Small intestine (tissue), 7 donors: ENCODE measurements around the gene PNMA6E. TPM values are rescaled to one million over a fixed set of nuclear protein-coding genes. Genes with fewer than 3 reads are reported as not detected.

ENCODE experiments used
- DNase-seq, 2 donors: peaks; one replicate each; pipeline versions ENCODE4 v3.0.0 to v3.0.0-alpha.2; 2013
- FAIRE-seq: peaks from 2 replicates; lab custom pipeline; 2012; peaks lifted over from hg19 to GRCh38; lab: Jason Lieb, UNC
- H3K27ac ChIP-seq, 3 donors: one replicate each; pipeline ENCODE4 v1.5.1; 2013; ENCODE audit warnings: low read length in 2 of 3, mild to moderate bottlenecking in 2 of 3, control low read depth in 1 of 3, inconsistent platforms in 1 of 3, low read depth in 1 of 3, moderate library complexity in 1 of 3
- H3K27me3 ChIP-seq, 3 donors: one replicate each; pipeline ENCODE4 v1.6.1; 2013; ENCODE audit warnings: low read length in 3 of 3, inconsistent platforms in 1 of 3; ENCODE audit not compliant: control insufficient read depth in 3 of 3, insufficient read depth in 3 of 3
- H3K36me3 ChIP-seq, 3 donors: one replicate each; pipeline ENCODE4 v1.6.1; 2013; ENCODE audit warnings: low read length in 3 of 3, inconsistent platforms in 1 of 3, low read depth in 1 of 3, mild to moderate bottlenecking in 1 of 3, moderate library complexity in 1 of 3; ENCODE audit not compliant: control insufficient read depth in 3 of 3, insufficient read depth in 2 of 3
- H3K4me1 ChIP-seq, 3 donors: one replicate each; pipeline ENCODE4 v1.6.1; 2013; ENCODE audit warnings: low read length in 2 of 3, inconsistent platforms in 1 of 3, low read depth in 1 of 3, mild to moderate bottlenecking in 1 of 3, moderate library complexity in 1 of 3; ENCODE audit not compliant: control insufficient read depth in 3 of 3, insufficient read depth in 2 of 3
- H3K4me3 ChIP-seq, 3 donors: one replicate each; pipeline ENCODE4 v1.5.1; 2013; ENCODE audit warnings: low read length in 3 of 3, control low read depth in 1 of 3, inconsistent platforms in 1 of 3, low read depth in 1 of 3, mild to moderate bottlenecking in 1 of 3, moderate library complexity in 1 of 3
- H3K9me3 ChIP-seq, 2 donors: one replicate each; pipeline ENCODE4 v1.6.1; 2013; ENCODE audit warnings: low read depth in 1 of 2, low read length in 1 of 2; ENCODE audit not compliant: control insufficient read depth in 2 of 2, insufficient read depth in 1 of 2
- WGBS, 3 donors: extraction: QIAGEN DNeasy Blood & Tissue Kit; methylation state at CpG; one replicate each; pipeline ENCODE4 v1.1.7; 2013; 5-methylcytosine and 5-hydroxymethylcytosine counted together
- polyA plus RNA-seq, 4 donors: library from polyadenylated mRNA; stranded (reverse) in 3 of 4; unstranded in 1 of 4; fragments of 200-250 nt in 3 of 4; fragments of 120-200 nt in 1 of 4; gene quantifications; one replicate each; pipeline versions ENCODE4 v1.2.1 to v1.2.3, GENCODE V29; 2013
- donor health status: healthy with polysubstance abuse.
- donor health status: control.
- donor health status: control.
- donor health status: Bipolar disorder and iron deficiency.
- donor health status: healthy.

PNMA6E gene
- polyA plus RNA-seq, 4 donors = not detected

GRCh38 chrX:153446636-153446936, 45.4 kb upstream of the PNMA6E start:
- Histone ChIP-seq H3K36me3 (peaks cover 0 to 15% (median 5%) of the 10 kb centered on the region in 3 donors), H3K4me1 (no peaks in the 10 kb centered on the region), H3K27ac (no peak overlapping the region), H3K9me3 (no peaks in the 10 kb centered on the region), H3K27me3 (no peaks in the 10 kb centered on the region), H3K4me3 (no peak overlapping the region)
- WGBS, 3 donors = 71 to 74% (median 73%) methylated on average over 6 to 10 of the region's 10 CpGs
- DNase-seq = no peak
- no peak for FAIRE-seq

DNA sequence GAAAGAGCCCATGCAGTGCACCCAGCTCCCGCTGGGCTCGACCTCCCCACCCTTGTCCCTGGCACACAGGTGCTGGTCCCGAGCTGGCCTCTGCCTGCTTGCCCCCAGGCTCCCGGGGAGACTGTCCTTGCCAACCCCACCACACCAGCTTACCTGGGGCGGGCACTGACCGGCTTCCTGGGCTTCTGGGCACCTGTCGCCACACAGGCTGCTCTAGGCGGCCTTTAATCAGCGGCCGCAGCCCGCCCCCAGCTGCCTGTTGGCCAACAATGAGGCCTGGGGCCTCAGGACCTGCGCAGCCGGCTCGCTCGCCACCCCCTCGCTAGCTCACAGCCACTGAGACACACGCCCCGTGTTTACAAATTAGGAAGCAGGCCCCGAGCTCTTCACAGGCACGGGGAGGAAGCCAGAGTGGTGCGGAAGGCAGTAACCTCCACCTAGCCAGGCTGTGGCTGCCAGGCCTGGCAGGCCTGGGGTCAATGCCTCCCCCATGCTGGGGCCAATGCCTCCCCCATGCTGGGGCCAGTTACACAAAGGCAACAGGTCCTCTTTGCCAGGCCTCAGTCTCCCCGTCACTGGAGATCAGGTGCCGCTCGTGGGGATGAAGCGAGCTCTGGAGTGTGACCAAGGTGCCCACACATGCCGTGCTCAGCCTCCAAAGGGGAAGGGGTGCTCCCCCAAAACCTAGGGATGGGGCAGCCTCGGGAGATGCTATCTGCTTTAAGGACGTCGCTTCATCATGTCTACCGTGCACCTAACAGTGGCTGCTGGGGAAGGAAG, 44.9 kb upstream of the PNMA6E start, which contains the start of gene TREX2:
Gene TREX2 (minus strand): TSS at position 201 of the 780 bp plus-strand sequence. CDS start 626 bp downstream, outside the sequence.
- no peak for DNase-seq
- WGBS, 3 donors = 67 to 77% (median 68%) methylated on average over 25 to 30 of the region's 30 CpGs
- no peak for FAIRE-seq
- Histone ChIP-seq H3K4me1 (no peaks in the 10 kb centered on the region), H3K4me3 (no peak within 1 kb of the TSS), H3K9me3 (no peaks in the 10 kb centered on the region), H3K27me3 (no peaks in the 10 kb centered on the region), H3K27ac (no peak within 1 kb of the TSS), H3K36me3 (peaks cover 0 to 12% (median 3%) of the 10 kb centered on the region in 3 donors)

DNA sequence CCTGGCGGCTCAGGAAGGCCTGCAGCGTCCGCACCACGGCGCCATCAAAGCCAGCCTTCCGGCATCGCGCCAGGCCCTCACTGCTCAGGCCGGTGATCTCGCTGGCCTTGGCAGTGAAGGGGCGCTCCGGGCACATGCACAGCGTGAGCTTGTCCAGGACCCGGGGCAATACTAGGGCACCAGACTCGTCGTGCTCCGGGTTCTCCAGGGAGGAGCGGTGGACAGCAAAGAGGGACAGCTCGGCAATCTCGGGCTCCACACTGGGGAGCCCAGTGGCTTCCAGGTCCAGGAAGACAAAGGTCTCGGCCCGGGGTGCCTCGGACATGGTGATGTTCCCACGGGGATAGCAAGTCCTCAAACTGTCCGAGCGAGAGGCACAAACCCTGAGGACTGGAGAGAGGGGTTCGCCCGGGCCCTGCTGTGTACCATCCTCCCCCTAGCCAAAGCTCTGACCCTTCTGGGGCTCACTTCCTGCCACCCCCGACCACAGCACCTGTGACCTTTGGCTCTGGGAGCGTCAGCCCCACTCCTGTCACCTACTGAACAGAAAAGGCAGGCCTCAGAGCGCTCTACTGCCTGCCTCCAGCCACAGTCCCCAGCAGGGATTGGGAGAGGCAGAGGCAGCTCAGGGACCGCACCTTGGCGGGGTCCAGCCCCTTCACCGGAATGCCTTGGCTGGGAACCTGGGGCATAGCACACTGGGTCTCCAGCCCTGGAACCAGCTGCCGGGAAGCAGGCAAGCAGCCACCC, 44.1 kb upstream of the PNMA6E start:
- 64 to 90% (median 87%) methylated on average over 27 to 35 of the region's 35 CpGs for WGBS, 3 donors
- peaks cover 0 to 2% (median 0%) of the 10 kb centered on the region in 3 donors for H3K27me3 ChIP-seq
- no peak for DNase-seq
- no peak for FAIRE-seq
- H3K9me3 ChIP-seq = no peaks in the 10 kb centered on the region
- no peak overlapping the region for H3K4me3 ChIP-seq
- peaks cover 0 to 12% (median 3%) of the 10 kb centered on the region in 3 donors for H3K36me3 ChIP-seq
- H3K27ac ChIP-seq = no peak overlapping the region
- no peaks in the 10 kb centered on the region for H3K4me1 ChIP-seq

DNA sequence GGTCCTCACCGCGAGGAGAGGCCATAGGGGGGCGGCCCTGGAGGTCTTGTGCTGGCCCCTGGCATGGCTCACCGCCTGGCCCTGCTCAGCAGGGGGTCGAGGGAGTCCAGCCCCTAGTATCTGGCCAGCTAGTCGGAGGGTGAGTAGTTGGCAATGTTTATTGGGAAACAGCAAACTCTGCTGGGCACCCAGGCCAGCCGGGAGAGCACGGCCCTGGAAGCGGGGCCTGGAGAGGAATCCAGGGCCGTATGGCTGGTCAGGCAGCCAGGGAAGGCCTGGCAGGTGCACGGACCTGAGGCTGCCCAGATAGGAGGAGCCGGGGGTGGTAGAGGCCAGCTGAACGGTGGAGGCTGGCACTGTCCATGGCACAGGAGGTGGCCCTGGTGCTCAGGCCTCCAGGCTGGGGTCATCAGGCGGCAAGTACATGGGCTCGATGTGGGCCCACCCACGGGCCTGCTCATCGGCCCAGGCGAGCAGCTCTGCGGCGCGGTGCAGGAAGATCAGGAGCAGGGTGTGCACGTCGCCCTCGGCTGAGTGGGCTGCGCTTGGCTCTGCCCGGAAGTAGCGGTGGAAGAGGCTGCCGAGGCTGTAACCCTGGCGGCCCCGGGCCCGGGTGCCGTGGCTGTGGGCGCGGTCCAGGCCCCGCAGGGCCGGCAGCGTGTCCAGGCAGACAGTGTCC, 43.3 kb upstream of the PNMA6E start:
- FAIRE-seq (no peak), DNase-seq (no peak)
- Histone ChIP-seq H3K27me3 (peaks cover 0 to 2% (median 0%) of the 10 kb centered on the region in 3 donors), H3K27ac (no peak overlapping the region), H3K36me3 (peaks cover 0 to 7% (median 0%) of the 10 kb centered on the region in 3 donors), H3K4me1 (no peaks in the 10 kb centered on the region), H3K9me3 (no peaks in the 10 kb centered on the region), H3K4me3 (no peak overlapping the region)
- 83 to 90% (median 88%) methylated on average over 23 to 37 of the region's 37 CpGs for WGBS, 3 donors

GRCh38 chrX:153443476-153444332, 42.6 kb upstream of the PNMA6E start:
- Histone ChIP-seq H3K36me3 (peaks cover 0 to 6% (median 0%) of the 10 kb centered on the region in 3 donors), H3K27ac (no peak overlapping the region), H3K27me3 (peaks cover 0 to 2% (median 0%) of the 10 kb centered on the region in 3 donors), H3K4me3 (no peak overlapping the region), H3K9me3 (no peaks in the 10 kb centered on the region), H3K4me1 (no peaks in the 10 kb centered on the region)
- WGBS, 3 donors = 71 to 81% (median 79%) methylated on average over 19 to 25 of the region's 25 CpGs
- DNase-seq (no peak), FAIRE-seq (no peak)

- no peak for DNase-seq
Measured at GRCh38 chrX:153442463-153442862, 41.3 kb upstream of the PNMA6E start.

DNA sequence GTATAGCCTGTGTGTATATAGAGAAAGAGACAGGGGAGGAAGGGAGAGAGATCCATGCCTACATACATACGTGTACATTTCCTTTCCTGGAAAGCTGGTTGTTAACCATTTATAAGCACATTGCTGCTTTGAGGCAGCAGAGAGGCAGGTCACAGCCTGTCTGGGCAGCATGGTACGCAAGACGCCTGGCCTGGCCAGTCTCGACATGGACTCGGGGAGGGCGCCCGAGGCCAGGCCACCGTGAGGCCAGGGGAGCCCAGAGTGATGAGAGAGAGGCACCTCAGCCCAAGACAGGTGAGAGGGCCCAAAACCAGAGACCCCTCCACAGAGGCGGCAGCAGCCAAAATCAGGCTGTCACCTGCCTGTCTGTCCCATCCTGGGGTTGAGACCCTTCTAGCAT, 40.8 kb upstream of the PNMA6E start:
- Histone ChIP-seq H3K27me3 (peaks cover 0 to 2% (median 0%) of the 10 kb centered on the region in 3 donors), H3K4me1 (no peaks in the 10 kb centered on the region), H3K36me3 (peaks cover 0 to 3% (median 0%) of the 10 kb centered on the region in 3 donors), H3K4me3 (no peak overlapping the region), H3K27ac (no peak overlapping the region), H3K9me3 (no peaks in the 10 kb centered on the region)
- 80 to 85% (median 85%) methylated on average over 9 of the region's 9 CpGs for WGBS, 3 donors
- DNase-seq (no peak), FAIRE-seq (no peak)

More at GRCh38 chrX:153442463-153442862, 41.3 kb upstream of the PNMA6E start:
- Histone ChIP-seq H3K4me3 (no peak overlapping the region), H3K36me3 (peaks cover 0 to 6% (median 0%) of the 10 kb centered on the region in 3 donors), H3K9me3 (no peaks in the 10 kb centered on the region), H3K27ac (no peak overlapping the region), H3K4me1 (no peaks in the 10 kb centered on the region), H3K27me3 (peaks cover 0 to 2% (median 0%) of the 10 kb centered on the region in 3 donors)
- WGBS, 3 donors = 64 to 84% (median 68%) methylated on average over 5 of the region's 5 CpGs
- FAIRE-seq = no peak
